A673 (cell line): ENCODE results near the gene CHRM2.

Experiments used
- CTCF ChIP-seq: fragments of 300-800, 200-600 bp; sonication (generic); conservative IDR thresholded peaks from 2 replicates; pipeline ENCODE4 v1.5.1; 2017; ENCODE audit warnings: low read depth, mild to moderate bottlenecking, antibody characterized with exemption, low read length, moderate library complexity, mixed read lengths
- EZH2 ChIP-seq: fragments of 200-600 bp; sonication (generic); IDR thresholded peaks from 2 replicates; pipeline ENCODE4 v1.6.1; 2017; ENCODE audit warnings: borderline replicate concordance, low read depth, mild to moderate bottlenecking, mixed read lengths, antibody characterized with exemption, low read length; ENCODE audit not compliant: poor library complexity, severe bottlenecking

DNA sequence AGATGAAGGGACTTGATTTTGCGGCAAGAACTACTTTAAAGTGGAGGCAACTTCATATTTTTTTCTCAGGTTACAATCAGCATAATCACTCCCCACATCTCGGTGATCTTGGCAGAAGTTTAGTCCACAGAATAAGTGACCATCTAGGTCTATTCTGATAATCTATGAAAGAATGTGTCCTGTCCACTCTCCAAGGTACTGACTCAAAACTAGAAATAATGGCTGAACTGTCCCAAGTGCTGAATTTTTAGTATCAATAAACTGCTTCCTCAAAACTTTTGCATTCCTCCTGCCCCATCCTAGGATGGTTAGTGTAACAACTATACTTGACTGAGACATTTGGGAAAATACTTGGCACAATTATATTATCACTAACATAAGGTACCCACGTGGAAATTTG lies 10.9 kb upstream of the CHRM2 start:
- TF ChIP-seq CTCF, result no peak
- no peak for TF ChIP-seq EZH2
